GM19438 (cell line): Measurements from ENCODE around the gene XPO5.
A peak's percentile ranks its signal among the peaks of the same experiment; 100 is the strongest.

Source experiments
- ATAC-seq: cut with Tn5 transposase; IDR thresholded peaks from one replicate; pipeline ENCODE4 v1.9.1; 2021; ENCODE audit warnings: low read depth; ENCODE audit not compliant: unreplicated experiment

XPO5 gene

GRCh38 chr6:43520097-43520496 lies 55.7 kb downstream of the XPO5 start:
- ATAC-seq, result no peak

GRCh38 chr6:43517505-43518357 lies 58.1 kb downstream of the XPO5 start:
- ATAC-seq, result peak; percentile 4

GRCh38 chr6:43516697-43517504 lies 58.9 kb downstream of the XPO5 start, which contains the start of the genes POLR1C and YIPF3:
Gene POLR1C (plus strand): TSS chr6:43517089. CDS start chr6:43517110, 21 bp downstream.
Gene YIPF3 (minus strand): TSS chr6:43516926. CDS start chr6:43516807, 119 bp downstream.
- ATAC-seq, result peak; percentile 85

GRCh38 chr6:43516367-43516696 lies 59.5 kb downstream of the XPO5 start:
- no peak for ATAC-seq

GRCh38 chr6:43515808-43516207 lies 60.0 kb downstream of the XPO5 start:
- ATAC-seq, result no peak

GRCh38 chr6:43511824-43512415 lies 63.9 kb downstream of the XPO5 start:
- ATAC-seq, result no peak

GRCh38 chr6:43510827-43511163 lies 65.0 kb downstream of the XPO5 start:
- ATAC-seq, result no peak

- peak; percentile 62 for ATAC-seq
These were observed 65.6 kb downstream of the XPO5 start, which contains the start of gene LRRC73 for GRCh38 chr6:43509984-43510826. Gene LRRC73 (minus strand): TSS chr6:43510346. CDS start chr6:43509785, 561 bp downstream.

- no peak for ATAC-seq
These were observed 66.5 kb downstream of the XPO5 start for GRCh38 chr6:43509142-43509983.

GRCh38 chr6:43508481-43509141 lies 67.2 kb downstream of the XPO5 start:
- ATAC-seq, result no peak

GRCh38 chr6:43506667-43507471 lies 69.0 kb downstream of the XPO5 start:
- ATAC-seq, result no peak

GRCh38 chr6:43506171-43506570 lies 69.7 kb downstream of the XPO5 start:
- no peak for ATAC-seq

GRCh38 chr6:43505718-43506117 lies 70.1 kb downstream of the XPO5 start:
- no peak for ATAC-seq

- ATAC-seq, result no peak
These were observed 70.9 kb downstream of the XPO5 start for GRCh38 chr6:43504756-43505593.

- ATAC-seq, result no peak
These were observed 72.4 kb downstream of the XPO5 start for GRCh38 chr6:43503443-43503842.

GRCh38 chr6:43502666-43503065 lies 73.2 kb downstream of the XPO5 start:
- no peak for ATAC-seq

- no peak for ATAC-seq
These were observed 74.9 kb downstream of the XPO5 start for GRCh38 chr6:43500921-43501320.
